Activated T-helper 9 cell treated with anti-CD3 and anti-CD28 coated beads, Interleukin-2, amount 50 U/mL, for 16 hours (primary cell): ENCODE measurements around the gene EVI5L.

Source experiments
- DNase-seq: peaks from one replicate; pipeline ENCODE4 v3.0.0-alpha.2; 2020; ENCODE audit warnings: low read depth

The EVI5L gene

GRCh38 chr19:7860714-7861618 is 30.9 kb downstream of the EVI5L start:
- DNase-seq: no peak

- DNase-seq: no peak
These were observed 31.8 kb downstream of the EVI5L start for GRCh38 chr19:7861619-7862412.

- DNase-seq: peak; percentile 66
These were observed 32.5 kb downstream of the EVI5L start for GRCh38 chr19:7862413-7862951.

- no peak for DNase-seq
These were observed 33.3 kb downstream of the EVI5L start for GRCh38 chr19:7863157-7863970.

GRCh38 chr19:7863971-7864689 is 34.1 kb downstream of the EVI5L start:
- no peak for DNase-seq

- no peak for DNase-seq
These were observed 34.7 kb downstream of the EVI5L start for GRCh38 chr19:7864690-7865074.

GRCh38 chr19:7865262-7865911 is 35.4 kb downstream of the EVI5L start:
- DNase-seq: no peak

GRCh38 chr19:7866399-7867091 is 36.5 kb downstream of the EVI5L start:
- no peak for DNase-seq

- DNase-seq: no peak
These were observed 37.2 kb downstream of the EVI5L start for GRCh38 chr19:7867092-7867844.

GRCh38 chr19:7868326-7868670 is 38.3 kb downstream of the EVI5L start:
- no peak for DNase-seq

- peak; percentile 73 for DNase-seq
These were observed 38.8 kb downstream of the EVI5L start for GRCh38 chr19:7868671-7869452.

- DNase-seq: peak; percentile 67
These were observed 39.5 kb downstream of the EVI5L start for GRCh38 chr19:7869453-7869909.

GRCh38 chr19:7869910-7870511 is 40.0 kb downstream of the EVI5L start:
- no peak for DNase-seq

GRCh38 chr19:7870571-7871436 is 40.8 kb downstream of the EVI5L start:
- DNase-seq: no peak

- DNase-seq: peak; percentile 65
These were observed 41.7 kb downstream of the EVI5L start for GRCh38 chr19:7871437-7872305.
